Immature natural killer cell (primary cell): ENCODE results near the gene MTF1. TPM values are rescaled to one million over a fixed set of nuclear protein-coding genes. Genes with fewer than 3 reads are reported as not detected.

Experiments
- polyA plus RNA-seq, 3 donors: library from polyadenylated mRNA; unstranded; fragments of 300-500 nt; fragmentation: Illumina TruSeq; gene quantifications; one replicate each; pipeline ENCODE4 v1.2.3, GENCODE V29; 2021

The MTF1 gene
- polyA plus RNA-seq, 3 donors from 2014 or later = 7.7 to 19.0 (median 14.5) TPM

Other genes starting within 250 kb of the MTF1 start
- not detected for gene RSPO1, start 224.7 kb downstream of the MTF1 start, polyA plus RNA-seq
- 1 to 10 TPM; 2.6 to 6.1 (median 5.4) TPM for gene CDCA8, start 167.1 kb downstream of the MTF1 start, polyA plus RNA-seq
- gene EPHA10, start 94.5 kb downstream of the MTF1 start, polyA plus RNA-seq = not detected
- 1 to 10 TPM; 1.5 to 2.2 (median 1.7) TPM for gene MANEAL, start 65.7 kb downstream of the MTF1 start, polyA plus RNA-seq
- gene C1orf122, start 51.8 kb downstream of the MTF1 start, polyA plus RNA-seq = 10 to 100 TPM; 33.9 to 58.9 (median 39.3) TPM
- 10 to 100 TPM; 17.7 to 44.1 (median 41.3) TPM for gene YRDC, start 51.4 kb downstream of the MTF1 start, polyA plus RNA-seq
- gene INPP5B, start 87.5 kb upstream of the MTF1 start, polyA plus RNA-seq = 10 to 100 TPM; 11.1 to 28.0 (median 13.6) TPM
- 10 to 100 TPM; 62.3 to 81.7 (median 70.9) TPM for gene SF3A3, start 130.4 kb upstream of the MTF1 start, polyA plus RNA-seq
- gene FHL3, start 145.9 kb upstream of the MTF1 start, polyA plus RNA-seq = 100 to 1,000 TPM in 1 of 3 donors, 10 to 100 TPM in 2; 36.8 to 121 (median 74.1) TPM
- 10 to 100 TPM; 22.6 to 32.7 (median 30.4) TPM for gene UTP11, start 153.1 kb upstream of the MTF1 start, polyA plus RNA-seq
- gene POU3F1, start 187.2 kb upstream of the MTF1 start, polyA plus RNA-seq = under 1 TPM in 2 of 3 donors, not detected in 1; 0.14 to 0.43 TPM